Measurements from ENCODE around the gene EPHA8.

GRCh38 chr1:22534951-22535350 is 28.3 kb upstream of the EPHA8 start:
- TF ChIP-seq, protein P1, sequence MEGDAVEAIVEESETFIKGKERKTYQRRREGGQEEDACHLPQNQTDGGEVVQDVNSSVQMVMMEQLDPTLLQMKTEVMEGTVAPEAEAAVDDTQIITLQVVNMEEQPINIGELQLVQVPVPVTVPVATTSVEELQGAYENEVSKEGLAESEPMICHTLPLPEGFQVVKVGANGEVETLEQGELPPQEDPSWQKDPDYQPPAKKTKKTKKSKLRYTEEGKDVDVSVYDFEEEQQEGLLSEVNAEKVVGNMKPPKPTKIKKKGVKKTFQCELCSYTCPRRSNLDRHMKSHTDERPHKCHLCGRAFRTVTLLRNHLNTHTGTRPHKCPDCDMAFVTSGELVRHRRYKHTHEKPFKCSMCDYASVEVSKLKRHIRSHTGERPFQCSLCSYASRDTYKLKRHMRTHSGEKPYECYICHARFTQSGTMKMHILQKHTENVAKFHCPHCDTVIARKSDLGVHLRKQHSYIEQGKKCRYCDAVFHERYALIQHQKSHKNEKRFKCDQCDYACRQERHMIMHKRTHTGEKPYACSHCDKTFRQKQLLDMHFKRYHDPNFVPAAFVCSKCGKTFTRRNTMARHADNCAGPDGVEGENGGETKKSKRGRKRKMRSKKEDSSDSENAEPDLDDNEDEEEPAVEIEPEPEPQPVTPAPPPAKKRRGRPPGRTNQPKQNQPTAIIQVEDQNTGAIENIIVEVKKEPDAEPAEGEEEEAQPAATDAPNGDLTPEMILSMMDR (IDR thresholded peaks at IDR 0.05), result no peak
- no peak for TF ChIP-seq POLR2A (IDR thresholded peaks at IDR 0.05)

All from lower leg skin (tissue), 3 donors.